CD14-positive monocyte (primary cell): ENCODE results near the gene OVOL3. TPM values are rescaled to one million over a fixed set of nuclear protein-coding genes. Genes with fewer than 3 reads are reported as not detected.

Experiments
- DNase-seq, 3 donors: peaks; one replicate each; pipeline ENCODE4 v3.0.0-alpha.2; 2011 to 2022
- H2AFZ ChIP-seq: 2 replicates; pipeline ENCODE4 v1.6.0; 2012; ENCODE audit warnings: mild to moderate bottlenecking, low read depth, low read length, inconsistent platforms; ENCODE audit not compliant: insufficient read depth, poor library complexity, severe bottlenecking
- H3K27ac ChIP-seq, 2 donors: 1 replicate in 1 of 2; 2 replicates in 1 of 2; pipeline ENCODE4 v1.5.1; 2012 to 2013; ENCODE audit warnings: low read length in 2 of 2, control low read depth in 1 of 2, inconsistent platforms in 1 of 2, low read depth in 1 of 2, mild to moderate bottlenecking in 1 of 2
- H3K27me3 ChIP-seq, 2 donors: one replicate each; pipeline versions ENCODE4 v1.6.0 to v1.6.1; 2011 to 2013; ENCODE audit warnings: low read length in 2 of 2; ENCODE audit not compliant: control insufficient read depth in 2 of 2, insufficient read depth in 2 of 2
- H3K36me3 ChIP-seq, 2 donors: replicated peaks in 1 of 2; 1 replicate in 1 of 2; 2 replicates in 1 of 2; pipeline versions ENCODE4 v1.5.1 to v1.6.1; 2012 to 2013; ENCODE audit warnings: low read length in 2 of 2, control low read depth in 1 of 2, inconsistent platforms in 1 of 2, mild to moderate bottlenecking in 1 of 2; ENCODE audit not compliant: insufficient read depth in 2 of 2, control insufficient read depth in 1 of 2
- H3K4me1 ChIP-seq, 2 donors: 1 replicate in 1 of 2; 2 replicates in 1 of 2; pipeline versions ENCODE4 v1.5.1 to v1.6.1; 2012 to 2013; ENCODE audit warnings: low read length in 2 of 2, control low read depth in 1 of 2, inconsistent platforms in 1 of 2, mild to moderate bottlenecking in 1 of 2, moderate library complexity in 1 of 2; ENCODE audit not compliant: insufficient read depth in 2 of 2, control insufficient read depth in 1 of 2
- H3K4me2 ChIP-seq: replicated peaks from 2 replicates; pipeline ENCODE3; 2012; ENCODE audit warnings: low read length, moderate library complexity, mild to moderate bottlenecking; ENCODE audit not compliant: poor library complexity, severe bottlenecking; ENCODE audit errors: extremely low read depth
- H3K4me3 ChIP-seq, 3 experiments: fragments of 200-600 bp in 1 of 3; sonication (generic) in 1 of 3; replicated peaks in 1 of 3; 1 replicate in 2 of 3; 2 replicates in 1 of 3; pipeline ENCODE4 v1.5.1; 2011 to 2013; ENCODE audit warnings: low read length in 3 of 3, mild to moderate bottlenecking in 3 of 3, control low read depth in 2 of 3, low read depth in 2 of 3, inconsistent platforms in 1 of 3, moderate library complexity in 1 of 3
- H3K79me2 ChIP-seq: 2 replicates; pipeline ENCODE4 v1.6.0; 2012; ENCODE audit warnings: mild to moderate bottlenecking, control low read depth, inconsistent platforms, low read length, moderate library complexity; ENCODE audit not compliant: insufficient read depth
- H3K9ac ChIP-seq: 2 replicates; pipeline ENCODE4 v1.6.0; 2017; ENCODE audit warnings: low read length, mild to moderate bottlenecking; ENCODE audit not compliant: insufficient read depth, poor library complexity, severe bottlenecking
- H3K9me3 ChIP-seq, 2 donors: replicated peaks in 1 of 2; 1 replicate in 1 of 2; 2 replicates in 1 of 2; pipeline versions ENCODE4 v1.5.1 to v1.6.1; 2012 to 2013; ENCODE audit warnings: low read length in 2 of 2, control low read depth in 1 of 2; ENCODE audit not compliant: control insufficient read depth in 1 of 2, insufficient read depth in 1 of 2
- H4K20me1 ChIP-seq: 2 replicates; pipeline ENCODE4 v1.6.0; 2012; ENCODE audit warnings: mild to moderate bottlenecking, low read length, control low read depth, moderate library complexity; ENCODE audit not compliant: insufficient read depth
- H3K27ac Mint-ChIP-seq, 7 donors: one replicate each; pipeline ENCODE4 v1.8.0; 2020; ENCODE audit warnings: mild to moderate bottlenecking in 7 of 7, mixed read lengths in 7 of 7, moderate library complexity in 6 of 7, inconsistent platforms in 2 of 7
- H3K27me3 Mint-ChIP-seq, 3 donors: one replicate each; pipeline ENCODE4 v1.8.0; 2021 to 2022; ENCODE audit warnings: low read depth in 3 of 3, mild to moderate bottlenecking in 3 of 3, mixed read lengths in 3 of 3, moderate library complexity in 3 of 3, inconsistent platforms in 1 of 3
- H3K36me3 Mint-ChIP-seq, 2 donors: one replicate each; pipeline ENCODE4 v1.8.0; 2020; ENCODE audit warnings: mixed read lengths in 2 of 2, inconsistent platforms in 1 of 2, mild to moderate bottlenecking in 1 of 2
- H3K4me1 Mint-ChIP-seq: one replicate; pipeline ENCODE4 v1.8.0; 2020; ENCODE audit warnings: mild to moderate bottlenecking, mixed read lengths
- H3K4me3 Mint-ChIP-seq, 2 donors: one replicate each; pipeline ENCODE4 v1.8.0; 2020; ENCODE audit warnings: mild to moderate bottlenecking in 2 of 2, mixed read lengths in 2 of 2, moderate library complexity in 1 of 2
- H3K9me3 Mint-ChIP-seq, 7 donors: one replicate each; pipeline ENCODE4 v1.8.0; 2020 to 2022; ENCODE audit warnings: mixed read lengths in 7 of 7, mild to moderate bottlenecking in 6 of 7, moderate library complexity in 6 of 7, inconsistent platforms in 2 of 7
- WGBS: methylation state at CpG from one replicate; pipeline ENCODE4 v1.1.5; 2013; ENCODE audit warnings: missing lambda C conversion rate; ENCODE audit not compliant: insufficient coverage; 5-methylcytosine and 5-hydroxymethylcytosine counted together
- intact Hi-C, 2 donors: fragments of 100-400 bp; cut with micrococcal nuclease; formaldehyde crosslinking; loops; one replicate each; pipeline versions ENCODE4 v1.15.0 to v1.15.1; 2023
- polyA plus RNA-seq, 3 donors: library from polyadenylated mRNA; depleted of rRNA in 1 of 3; unstranded in 2 of 3; stranded (reverse) in 1 of 3; fragments of 300-500 nt in 2 of 3; fragments of >200 nt in 1 of 3; fragmentation: Illumina TruSeq in 2 of 3; gene quantifications; 1 replicate in 2 of 3; 2 replicates in 1 of 3; pipeline ENCODE4 v1.2.3, GENCODE V29; 2012 to 2021
- TF ChIP-seq, protein P1 (sequence below): fragments of 200-600 bp; IDR thresholded peaks from one replicate; pipeline ENCODE4 v1.8.0; 2022; ENCODE audit warnings: antibody characterized with exemption, mild to moderate bottlenecking

OVOL3 gene
- polyA plus RNA-seq, 3 donors, result not detected

GRCh38 chr19:36114721-36115452 is 3.9 kb downstream of the OVOL3 start, which contains the start of gene POLR2I:
Gene POLR2I, minus strand, starts transcription at chr19:36114875. Its CDS starts 19 bp downstream, at chr19:36114856.
- under 1% methylated on average over 60 of the region's 60 CpGs for WGBS
- peaks cover 30% of the 10 kb centered on the region for H3K79me2 ChIP-seq
- H3K27me3 ChIP-seq, result no peaks in the 10 kb centered on the region
- H3K9ac ChIP-seq, result peak within 1 kb of the TSS; percentile 62
- peaks cover 0 to 7% (median 0%) of the 10 kb centered on the region in 3 donors for H3K27me3 Mint-ChIP-seq
- H4K20me1 ChIP-seq, result peaks cover 7% of the 10 kb centered on the region
- H3K36me3 ChIP-seq, result peaks cover 21 to 35% of the 10 kb centered on the region in 2 donors
- H3K4me3 ChIP-seq, result peak within 1 kb of the TSS; percentile 53 to 90 (median 85)
- H3K4me3 Mint-ChIP-seq, result peak within 1 kb of the TSS; percentile 89 to 94
- H3K27ac ChIP-seq, result peak within 1 kb of the TSS; percentile 68 to 80
- intact Hi-C loops, result loop anchor here (1.0 to 10.0 kb wide), 10 partner anchors 26 to 570 kb away; partner anchors contain the start of genes ZNF565 (in 2 of the 2), ALKBH6 (in 1 of the 2), CAPNS1 (in 1 of the 2) and HCST (in 1 of the 2)
- peaks cover 45 to 48% of the 10 kb centered on the region in 2 donors for H3K36me3 Mint-ChIP-seq
- peak within 1 kb of the TSS; percentile 94 for H2AFZ ChIP-seq
- peaks cover 26% of the 10 kb centered on the region for H3K4me1 Mint-ChIP-seq
- H3K9me3 ChIP-seq, result no peaks in the 10 kb centered on the region
- peak; percentile 99 to 100 (median 99) for DNase-seq
- peak within 1 kb of the TSS; percentile 81 for H3K4me2 ChIP-seq
- peak within 1 kb of the TSS; percentile 88 to 97 (median 96) for H3K27ac Mint-ChIP-seq
- TF ChIP-seq, protein P1, sequence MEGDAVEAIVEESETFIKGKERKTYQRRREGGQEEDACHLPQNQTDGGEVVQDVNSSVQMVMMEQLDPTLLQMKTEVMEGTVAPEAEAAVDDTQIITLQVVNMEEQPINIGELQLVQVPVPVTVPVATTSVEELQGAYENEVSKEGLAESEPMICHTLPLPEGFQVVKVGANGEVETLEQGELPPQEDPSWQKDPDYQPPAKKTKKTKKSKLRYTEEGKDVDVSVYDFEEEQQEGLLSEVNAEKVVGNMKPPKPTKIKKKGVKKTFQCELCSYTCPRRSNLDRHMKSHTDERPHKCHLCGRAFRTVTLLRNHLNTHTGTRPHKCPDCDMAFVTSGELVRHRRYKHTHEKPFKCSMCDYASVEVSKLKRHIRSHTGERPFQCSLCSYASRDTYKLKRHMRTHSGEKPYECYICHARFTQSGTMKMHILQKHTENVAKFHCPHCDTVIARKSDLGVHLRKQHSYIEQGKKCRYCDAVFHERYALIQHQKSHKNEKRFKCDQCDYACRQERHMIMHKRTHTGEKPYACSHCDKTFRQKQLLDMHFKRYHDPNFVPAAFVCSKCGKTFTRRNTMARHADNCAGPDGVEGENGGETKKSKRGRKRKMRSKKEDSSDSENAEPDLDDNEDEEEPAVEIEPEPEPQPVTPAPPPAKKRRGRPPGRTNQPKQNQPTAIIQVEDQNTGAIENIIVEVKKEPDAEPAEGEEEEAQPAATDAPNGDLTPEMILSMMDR, result no peak
- H3K4me1 ChIP-seq, result peaks cover 25 to 34% of the 10 kb centered on the region in 2 donors
- H3K9me3 Mint-ChIP-seq, result no peaks in the 10 kb centered on the region

- H3K9me3 Mint-ChIP-seq, result no peaks in the 10 kb centered on the region
- Histone ChIP-seq H3K27me3 (no peaks in the 10 kb centered on the region), H3K79me2 (peaks cover 30% of the 10 kb centered on the region), H3K4me1 (peaks cover 25 to 34% of the 10 kb centered on the region in 2 donors), H3K4me3 (peak within 1 kb of the TSS; percentile 53 to 90 (median 85)), H4K20me1 (peaks cover 7% of the 10 kb centered on the region), H3K27ac (peak within 1 kb of the TSS; percentile 68 to 80), H3K9ac (peak within 1 kb of the TSS; percentile 62), H3K9me3 (no peaks in the 10 kb centered on the region), H2AFZ (peak within 1 kb of the TSS; percentile 94), H3K36me3 (peaks cover 29 to 43% of the 10 kb centered on the region in 2 donors), H3K4me2 (peak within 1 kb of the TSS; percentile 81)
- peaks cover 51 to 56% of the 10 kb centered on the region in 2 donors for H3K36me3 Mint-ChIP-seq
- H3K4me3 Mint-ChIP-seq, result peak within 1 kb of the TSS; percentile 89 to 94
- peak in 1 of 3 donors; percentile 15 for DNase-seq
- 12% methylated on average over 30 of the region's 59 CpGs for WGBS
- TF ChIP-seq, protein P1, result no peak
- peaks cover 0 to 7% (median 0%) of the 10 kb centered on the region in 3 donors for H3K27me3 Mint-ChIP-seq
- H3K27ac Mint-ChIP-seq, result peak within 1 kb of the TSS; percentile 88 to 97 (median 96)
- H3K4me1 Mint-ChIP-seq, result peaks cover 26% of the 10 kb centered on the region
- intact Hi-C loops, result loop anchor here (1.0 to 10.0 kb wide), 9 partner anchors 25 to 569 kb away; partner anchors contain the start of genes ZNF565 (in 2 of the 2), ALKBH6 (in 1 of the 2), CAPNS1 (in 1 of the 2) and HCST (in 1 of the 2)
Observed at GRCh38 chr19:36115453-36116343, 4.8 kb downstream of the OVOL3 start, which contains the start of gene TBCB. Gene TBCB, plus strand, starts transcription at chr19:36115468. Its CDS starts 93 bp downstream, at chr19:36115561.
